ENCODE results near the gene SEC24D. TPM values are rescaled to one million over a fixed set of nuclear protein-coding genes. Genes with fewer than 3 reads are reported as not detected.

SEC24D gene
- total RNA-seq, 6 experiments from 2014 or later, result 164 to 198 (median 183) TPM

DNA sequence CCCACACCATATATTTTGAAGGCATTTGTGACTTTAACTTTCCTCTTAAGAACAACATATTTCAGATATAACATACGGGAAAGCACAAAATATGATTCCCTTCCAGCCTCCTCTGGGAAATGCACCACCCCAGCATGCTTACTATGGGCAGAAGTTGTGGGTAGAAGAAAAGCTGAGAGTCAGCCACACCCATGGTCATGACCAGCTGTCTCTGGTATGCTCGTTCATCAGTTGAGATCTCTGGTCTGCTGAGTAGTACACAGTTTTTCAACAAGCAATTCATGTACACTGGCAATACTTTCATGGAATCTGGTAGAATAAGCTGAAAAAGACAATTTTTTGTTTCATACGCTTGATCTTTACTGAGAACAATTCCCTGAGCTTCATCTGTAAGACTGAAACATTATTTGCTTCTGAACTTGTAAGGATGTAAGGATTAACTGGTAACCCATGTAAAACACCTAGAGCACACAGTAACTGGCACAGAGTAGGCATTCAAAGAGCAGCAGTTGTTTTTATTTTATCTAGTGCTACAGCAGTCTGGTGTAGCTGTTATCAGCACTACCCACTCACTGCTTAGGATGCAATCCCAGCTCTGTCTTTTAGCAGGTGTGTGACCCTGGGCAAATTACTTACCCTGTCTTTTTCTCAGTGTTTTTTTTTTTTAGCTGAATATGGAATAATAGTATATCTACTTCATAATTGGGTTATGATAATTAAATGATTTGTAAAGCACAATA lies 103.2 kb downstream of the SEC24D start:
- Mint-ChIP-seq H3K4me1 (ENCODE audit: low read depth) (peaks cover 83% of the 10 kb centered on the region), H3K27me3 (ENCODE audit: insufficient read depth) (peaks cover 8% of the 10 kb centered on the region), H3K4me3 (peak overlapping the region; percentile 60), H3K36me3 (ENCODE audit: low read depth) (peaks cover 51% of the 10 kb centered on the region), H3K27ac (peak overlapping the region; percentile 91), H3K9me3 (no peaks in the 10 kb centered on the region)
- TF ChIP-seq CTCF (IDR thresholded peaks at IDR 0.05), result no peak
- DNase-seq, result peak; percentile 72

- peaks cover 72% of the 10 kb centered on the region for H3K36me3 Mint-ChIP-seq (ENCODE audit: low read depth)
- DNase-seq, result no peak
- peaks cover 90% of the 10 kb centered on the region for H3K4me1 Mint-ChIP-seq (ENCODE audit: low read depth)
- no peak for TF ChIP-seq CTCF (IDR thresholded peaks at IDR 0.05)
- H3K9me3 Mint-ChIP-seq, result no peaks in the 10 kb centered on the region
- peak overlapping the region; percentile 81; the same call in 1 of the 2 replicates for H3K4me3 Mint-ChIP-seq
- H3K27me3 Mint-ChIP-seq (ENCODE audit: insufficient read depth), result peaks cover 8% of the 10 kb centered on the region
- H3K27ac Mint-ChIP-seq, result peak overlapping the region; percentile 90
Observed at GRCh38 chr4:118730683-118731082, 105.2 kb downstream of the SEC24D start.

GRCh38 chr4:118729287-118730286 lies 106.3 kb downstream of the SEC24D start:
- Mint-ChIP-seq H3K27ac (peak overlapping the region; percentile 90), H3K4me1 (ENCODE audit: low read depth) (peaks cover 80% of the 10 kb centered on the region), H3K27me3 (ENCODE audit: insufficient read depth) (peaks cover 8% of the 10 kb centered on the region), H3K4me3 (peak overlapping the region; percentile 81), H3K36me3 (ENCODE audit: low read depth) (peaks cover 76% of the 10 kb centered on the region), H3K9me3 (no peaks in the 10 kb centered on the region)
- TF ChIP-seq CTCF (IDR thresholded peaks at IDR 0.05), result no peak
- peak; percentile 78 for DNase-seq

- Mint-ChIP-seq H3K4me3 (no peak overlapping the region), H3K4me1 (ENCODE audit: low read depth) (peaks cover 58% of the 10 kb centered on the region), H3K36me3 (ENCODE audit: low read depth) (peaks cover 71% of the 10 kb centered on the region), H3K9me3 (no peaks in the 10 kb centered on the region), H3K27me3 (ENCODE audit: insufficient read depth) (peaks cover 3% of the 10 kb centered on the region; the same call in 1 of the 2 replicates), H3K27ac (peak overlapping the region; percentile 52)
- DNase-seq, result no peak
- no peak for TF ChIP-seq CTCF (IDR thresholded peaks at IDR 0.05)
Observed at GRCh38 chr4:118727360-118727759, 108.6 kb downstream of the SEC24D start.

DNA sequence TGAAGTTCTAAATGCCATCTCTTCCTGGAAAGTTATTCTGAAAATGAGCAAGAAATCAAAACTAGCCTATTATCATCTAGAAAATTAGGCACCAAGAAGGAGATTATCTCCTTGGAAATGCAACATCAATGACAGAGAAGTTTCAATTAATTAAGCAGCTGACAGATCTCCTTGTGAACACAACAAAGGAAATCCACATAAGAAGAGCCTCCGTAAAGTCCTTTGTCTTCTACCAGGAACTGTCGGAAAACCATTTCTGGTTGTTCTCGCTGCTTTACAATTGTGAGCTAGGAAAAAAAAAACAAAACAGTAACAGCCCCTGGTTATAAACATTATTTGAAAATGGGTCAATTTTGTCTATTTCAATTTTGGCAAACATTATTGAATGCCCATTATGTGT lies 112.6 kb downstream of the SEC24D start:
- H3K27me3 Mint-ChIP-seq (ENCODE audit: insufficient read depth), result peaks cover 14% of the 10 kb centered on the region
- H3K4me1 Mint-ChIP-seq (ENCODE audit: low read depth), result peaks cover 24% of the 10 kb centered on the region
- H3K36me3 Mint-ChIP-seq (ENCODE audit: low read depth), result peaks cover 82% of the 10 kb centered on the region
- no peaks in the 10 kb centered on the region for H3K9me3 Mint-ChIP-seq
- TF ChIP-seq CTCF (IDR thresholded peaks at IDR 0.05), result no peak
- no peak overlapping the region for H3K27ac Mint-ChIP-seq
- DNase-seq, result no peak
- H3K4me3 Mint-ChIP-seq, result no peak overlapping the region
